Medulla oblongata (tissue), 1 donor: ENCODE measurements around the gene TAS2R60.
"Not testable (repeated sequence)": the region's sequence is repeated elsewhere in the genome, so short reads cannot be mapped to it uniquely, and the experiment has no call there.

Experiments
- DNase-seq: peaks from one replicate; pipeline ENCODE4 v3.0.0-alpha.2; 2015; ENCODE audit errors: extremely low spot score

Gene TAS2R60

GRCh38 chr7:143411976-143412708 is 31.1 kb upstream of the TAS2R60 start:
- no peak for DNase-seq

GRCh38 chr7:143413123-143413522 is 30.1 kb upstream of the TAS2R60 start:
- no peak for DNase-seq

GRCh38 chr7:143415209-143415608 is 28.0 kb upstream of the TAS2R60 start:
- DNase-seq: not testable (repeated sequence)

- no peak for DNase-seq
Observed at GRCh38 chr7:143415742-143416397, 27.4 kb upstream of the TAS2R60 start.

GRCh38 chr7:143416565-143417149 is 26.6 kb upstream of the TAS2R60 start:
- DNase-seq: peak; percentile 73

- no peak for DNase-seq
Observed at GRCh38 chr7:143417734-143418383, 25.4 kb upstream of the TAS2R60 start.

- no peak for DNase-seq
Observed at GRCh38 chr7:143418681-143419458, 24.4 kb upstream of the TAS2R60 start.

- DNase-seq: no peak
Observed at GRCh38 chr7:143419880-143420279, 23.4 kb upstream of the TAS2R60 start.

GRCh38 chr7:143420624-143421023 is 22.6 kb upstream of the TAS2R60 start:
- not testable (repeated sequence) for DNase-seq

- DNase-seq: no peak
Observed at GRCh38 chr7:143422033-143422432, 21.2 kb upstream of the TAS2R60 start.

GRCh38 chr7:143424476-143424875 is 18.8 kb upstream of the TAS2R60 start:
- DNase-seq: not testable (repeated sequence)

GRCh38 chr7:143426479-143427142 is 16.6 kb upstream of the TAS2R60 start:
- no peak for DNase-seq

GRCh38 chr7:143429770-143430698 is 13.2 kb upstream of the TAS2R60 start:
- DNase-seq: no peak

- no peak for DNase-seq
Observed at GRCh38 chr7:143431109-143431508, 12.1 kb upstream of the TAS2R60 start.

- no peak for DNase-seq
Observed at GRCh38 chr7:143433759-143434158, 9.5 kb upstream of the TAS2R60 start.

- DNase-seq: no peak
Observed at GRCh38 chr7:143434660-143435059, 8.6 kb upstream of the TAS2R60 start.

GRCh38 chr7:143435266-143435665 is 8.0 kb upstream of the TAS2R60 start:
- DNase-seq: no peak

- no peak for DNase-seq
Observed at GRCh38 chr7:143436325-143436946, 6.8 kb upstream of the TAS2R60 start.

GRCh38 chr7:143437578-143437977 is 5.7 kb upstream of the TAS2R60 start:
- no peak for DNase-seq

- no peak for DNase-seq
Observed at GRCh38 chr7:143439866-143440265, 3.4 kb upstream of the TAS2R60 start.
